ENCODE data around the gene NOP14.

DNA sequence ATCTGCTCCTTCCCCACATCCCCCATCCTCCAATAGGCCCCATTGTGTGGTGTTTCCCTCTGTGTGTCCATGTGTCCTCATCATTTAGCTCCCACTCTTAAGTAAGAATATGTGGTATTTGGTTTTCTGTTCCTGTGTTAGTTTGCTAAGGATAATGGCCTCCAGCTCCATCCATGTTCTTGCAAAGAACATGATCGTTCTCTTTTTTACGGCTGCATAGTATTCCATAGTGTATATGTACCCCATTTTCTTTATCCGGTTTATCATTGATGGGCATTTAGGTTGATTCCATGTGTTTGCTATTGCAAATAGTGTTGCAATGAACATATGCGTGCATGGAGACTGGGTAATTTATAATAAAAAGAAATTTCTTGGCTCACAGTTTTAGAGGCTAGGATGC, 31.7 kb upstream of the NOP14 start:
- TF ChIP-seq, protein P1, sequence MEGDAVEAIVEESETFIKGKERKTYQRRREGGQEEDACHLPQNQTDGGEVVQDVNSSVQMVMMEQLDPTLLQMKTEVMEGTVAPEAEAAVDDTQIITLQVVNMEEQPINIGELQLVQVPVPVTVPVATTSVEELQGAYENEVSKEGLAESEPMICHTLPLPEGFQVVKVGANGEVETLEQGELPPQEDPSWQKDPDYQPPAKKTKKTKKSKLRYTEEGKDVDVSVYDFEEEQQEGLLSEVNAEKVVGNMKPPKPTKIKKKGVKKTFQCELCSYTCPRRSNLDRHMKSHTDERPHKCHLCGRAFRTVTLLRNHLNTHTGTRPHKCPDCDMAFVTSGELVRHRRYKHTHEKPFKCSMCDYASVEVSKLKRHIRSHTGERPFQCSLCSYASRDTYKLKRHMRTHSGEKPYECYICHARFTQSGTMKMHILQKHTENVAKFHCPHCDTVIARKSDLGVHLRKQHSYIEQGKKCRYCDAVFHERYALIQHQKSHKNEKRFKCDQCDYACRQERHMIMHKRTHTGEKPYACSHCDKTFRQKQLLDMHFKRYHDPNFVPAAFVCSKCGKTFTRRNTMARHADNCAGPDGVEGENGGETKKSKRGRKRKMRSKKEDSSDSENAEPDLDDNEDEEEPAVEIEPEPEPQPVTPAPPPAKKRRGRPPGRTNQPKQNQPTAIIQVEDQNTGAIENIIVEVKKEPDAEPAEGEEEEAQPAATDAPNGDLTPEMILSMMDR (conservative IDR thresholded peaks at IDR 0.05; ENCODE audit: low read length) = no peak
- TF ChIP-seq EZH2phosphoT487 (IDR thresholded peaks at IDR 0.05; ENCODE audit: borderline replicate concordance, low read depth, low read length) = no peak

All from OCI-LY7 (cell line).